HepG2 (cell line): ENCODE measurements around the gene DGAT2. TPM values are rescaled to one million over a fixed set of nuclear protein-coding genes. Genes with fewer than 3 reads are reported as not detected.
A peak's percentile ranks its signal among the peaks of the same experiment; 100 is the strongest.

Experiments
- ATF7 ChIP-seq, 2 experiments: fragments of 450-650 bp in 1 of 2; sonication (generic) in 1 of 2; formaldehyde crosslinking in 1 of 2; IDR thresholded peaks; 2 replicates each; pipeline versions ENCODE4 v1.4.0 to v1.6.1; 2016 to 2020; ENCODE audit warnings: antibody characterized with exemption in 1 of 2, mild to moderate bottlenecking in 1 of 2, missing genetic modification reagents in 1 of 2
- BORCS8-MEF2B ChIP-seq: sonication (generic); formaldehyde crosslinking; IDR thresholded peaks from 2 replicates; pipeline ENCODE4 v1.8.0; 2022; ENCODE audit warnings: mild to moderate bottlenecking, missing genetic modification reagents
- CENPBD1 ChIP-seq: sonication (generic); formaldehyde crosslinking; IDR thresholded peaks from 2 replicates; pipeline ENCODE4 v1.8.0; 2022; ENCODE audit warnings: missing genetic modification reagents, low read depth, mild to moderate bottlenecking, borderline replicate concordance
- GATA4 ChIP-seq: sonication (generic); IDR thresholded peaks from 2 replicates; pipeline ENCODE4 v1.6.1; 2016; ENCODE audit warnings: antibody characterized with exemption, low read depth, borderline replicate concordance
- KLF9 ChIP-seq: IDR thresholded peaks from 2 replicates; pipeline ENCODE4 v1.6.1; 2016; ENCODE audit warnings: low read depth
- MAX ChIP-seq: IDR thresholded peaks from 2 replicates; pipeline ENCODE4 v1.6.1; 2012; ENCODE audit warnings: inconsistent platforms
- PHB2 ChIP-seq: fragments of 450-650 bp; IDR thresholded peaks from 2 replicates; pipeline ENCODE4 v1.6.1; 2018; ENCODE audit not compliant: partially characterized antibody
- SALL2 ChIP-seq: sonication (generic); formaldehyde crosslinking; IDR thresholded peaks from 2 replicates; pipeline ENCODE4 v1.8.1; 2023; ENCODE audit warnings: mild to moderate bottlenecking, missing genetic modification reagents, inconsistent platforms
- SRY ChIP-seq: sonication (generic); formaldehyde crosslinking; IDR thresholded peaks from 2 replicates; pipeline ENCODE4 v1.8.0; 2022; ENCODE audit warnings: mild to moderate bottlenecking, missing genetic modification reagents
- TFE3 ChIP-seq: IDR thresholded peaks from 2 replicates; pipeline ENCODE4 v1.6.1; 2016
- TP53 ChIP-seq: sonication (generic); formaldehyde crosslinking; conservative IDR thresholded peaks from 2 replicates; pipeline ENCODE4 v1.4.0; 2020; ENCODE audit warnings: missing genetic modification reagents
- ZNF333 ChIP-seq: sonication (generic); formaldehyde crosslinking; IDR thresholded peaks from 2 replicates; pipeline ENCODE4 v1.4.0; 2020; ENCODE audit warnings: mild to moderate bottlenecking, missing genetic modification reagents, borderline replicate concordance
- ZNF510 ChIP-seq: sonication (generic); formaldehyde crosslinking; IDR thresholded peaks from 2 replicates; pipeline ENCODE4 v1.4.0; 2020; ENCODE audit warnings: low read depth, mild to moderate bottlenecking, missing genetic modification reagents
- ZNF749 ChIP-seq: sonication (generic); formaldehyde crosslinking; IDR thresholded peaks from 2 replicates; pipeline ENCODE4 v1.8.0; 2022; ENCODE audit warnings: mild to moderate bottlenecking, missing genetic modification reagents, moderate library complexity, borderline replicate concordance
- ZNF816 ChIP-seq: sonication (generic); formaldehyde crosslinking; IDR thresholded peaks from 2 replicates; pipeline ENCODE4 v1.8.0; 2022; ENCODE audit warnings: missing genetic modification reagents, mild to moderate bottlenecking, borderline replicate concordance
- polyA plus RNA-seq, 8 experiments: library from polyadenylated mRNA; depleted of rRNA in 3 of 8; stranded (reverse) in 7 of 8; unstranded in 1 of 8; fragments of >200 nt; fragmentation: Illumina TruSeq in 4 of 8; extraction: Trizol in 4 of 8; gene quantifications; 2 replicates each; pipeline versions ENCODE4 v1.2.1 to v1.2.3, GENCODE V29; 2011 to 2016; ENCODE audit warnings: low read depth in 4 of 8, missing spikeins in 1 of 8, mixed read lengths in 1 of 8; ENCODE audit not compliant: insufficient read depth in 1 of 8
- total RNA-seq, 5 experiments: library from RNA; depleted of rRNA; stranded (reverse); fragments of >200 nt; fragmentation: Illumina TruSeq; extraction: Trizol; gene quantifications; 2 replicates each; pipeline ENCODE4 v1.2.3, GENCODE V29; 2016; ENCODE audit warnings: low read depth in 1 of 5
- TF ChIP-seq, protein P1 (sequence below): sonication (generic); formaldehyde crosslinking; IDR thresholded peaks from 2 replicates; pipeline ENCODE4 v1.5.0; 2020; ENCODE audit warnings: missing genetic modification reagents
- TF ChIP-seq, protein P2 (sequence below): sonication (generic); formaldehyde crosslinking; IDR thresholded peaks from 2 replicates; pipeline ENCODE4 v1.9.0; 2021; ENCODE audit warnings: mild to moderate bottlenecking, missing genetic modification reagents
- TF ChIP-seq, protein P3 (sequence below): sonication (generic); formaldehyde crosslinking; IDR thresholded peaks from 2 replicates; pipeline ENCODE4 v1.4.0; 2020; ENCODE audit warnings: missing genetic modification reagents; ENCODE audit errors: not compliant biosample characterization
- TF ChIP-seq, protein P4 (sequence below): sonication (generic); formaldehyde crosslinking; IDR thresholded peaks from 2 replicates; pipeline ENCODE4 v1.5.0; 2020; ENCODE audit warnings: missing genetic modification reagents

The DGAT2 gene
- total and polyA plus RNA-seq, 2 of the 13 experiments (the other 11 are each of a cell fraction or from before 2014, with no cell fraction given) = 39.0 to 65.6 TPM

- TF ChIP-seq CENPBD1 (CRISPR knock-in tag) (no peak), ZNF816 (CRISPR knock-in tag) (no peak), ZNF333 (CRISPR knock-in tag) (no peak), TFE3 (CRISPR knock-in tag) (0 out of 2 replicates have a peak, but pooled peaks have one; percentile 30), ZNF510 (CRISPR knock-in tag) (no peak), TP53 (CRISPR knock-in tag) (no peak), SRY (CRISPR knock-in tag) (no peak), ZNF749 (CRISPR knock-in tag) (no peak), SALL2 (CRISPR knock-in tag) (peak; percentile 76; the same call in 1 of the 2 replicates), ATF7 (IDR thresholded peaks at IDR 0.05) (no peak), ATF7 (CRISPR knock-in tag; IDR thresholded peaks at IDR 0.05) (no peak), PHB2 (no peak), MAX (peak; percentile 39; the same call in 1 of the 2 replicates), KLF9 (no peak), GATA4 (no peak), BORCS8-MEF2B (CRISPR knock-in tag) (peak; percentile 61; the same call in 1 of the 2 replicates)
- TF ChIP-seq, protein P1, sequence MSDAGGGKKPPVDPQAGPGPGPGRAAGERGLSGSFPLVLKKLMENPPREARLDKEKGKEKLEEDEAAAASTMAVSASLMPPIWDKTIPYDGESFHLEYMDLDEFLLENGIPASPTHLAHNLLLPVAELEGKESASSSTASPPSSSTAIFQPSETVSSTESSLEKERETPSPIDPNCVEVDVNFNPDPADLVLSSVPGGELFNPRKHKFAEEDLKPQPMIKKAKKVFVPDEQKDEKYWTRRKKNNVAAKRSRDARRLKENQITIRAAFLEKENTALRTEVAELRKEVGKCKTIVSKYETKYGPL (CRISPR knock-in tag) = no peak
- TF ChIP-seq, protein P2, sequence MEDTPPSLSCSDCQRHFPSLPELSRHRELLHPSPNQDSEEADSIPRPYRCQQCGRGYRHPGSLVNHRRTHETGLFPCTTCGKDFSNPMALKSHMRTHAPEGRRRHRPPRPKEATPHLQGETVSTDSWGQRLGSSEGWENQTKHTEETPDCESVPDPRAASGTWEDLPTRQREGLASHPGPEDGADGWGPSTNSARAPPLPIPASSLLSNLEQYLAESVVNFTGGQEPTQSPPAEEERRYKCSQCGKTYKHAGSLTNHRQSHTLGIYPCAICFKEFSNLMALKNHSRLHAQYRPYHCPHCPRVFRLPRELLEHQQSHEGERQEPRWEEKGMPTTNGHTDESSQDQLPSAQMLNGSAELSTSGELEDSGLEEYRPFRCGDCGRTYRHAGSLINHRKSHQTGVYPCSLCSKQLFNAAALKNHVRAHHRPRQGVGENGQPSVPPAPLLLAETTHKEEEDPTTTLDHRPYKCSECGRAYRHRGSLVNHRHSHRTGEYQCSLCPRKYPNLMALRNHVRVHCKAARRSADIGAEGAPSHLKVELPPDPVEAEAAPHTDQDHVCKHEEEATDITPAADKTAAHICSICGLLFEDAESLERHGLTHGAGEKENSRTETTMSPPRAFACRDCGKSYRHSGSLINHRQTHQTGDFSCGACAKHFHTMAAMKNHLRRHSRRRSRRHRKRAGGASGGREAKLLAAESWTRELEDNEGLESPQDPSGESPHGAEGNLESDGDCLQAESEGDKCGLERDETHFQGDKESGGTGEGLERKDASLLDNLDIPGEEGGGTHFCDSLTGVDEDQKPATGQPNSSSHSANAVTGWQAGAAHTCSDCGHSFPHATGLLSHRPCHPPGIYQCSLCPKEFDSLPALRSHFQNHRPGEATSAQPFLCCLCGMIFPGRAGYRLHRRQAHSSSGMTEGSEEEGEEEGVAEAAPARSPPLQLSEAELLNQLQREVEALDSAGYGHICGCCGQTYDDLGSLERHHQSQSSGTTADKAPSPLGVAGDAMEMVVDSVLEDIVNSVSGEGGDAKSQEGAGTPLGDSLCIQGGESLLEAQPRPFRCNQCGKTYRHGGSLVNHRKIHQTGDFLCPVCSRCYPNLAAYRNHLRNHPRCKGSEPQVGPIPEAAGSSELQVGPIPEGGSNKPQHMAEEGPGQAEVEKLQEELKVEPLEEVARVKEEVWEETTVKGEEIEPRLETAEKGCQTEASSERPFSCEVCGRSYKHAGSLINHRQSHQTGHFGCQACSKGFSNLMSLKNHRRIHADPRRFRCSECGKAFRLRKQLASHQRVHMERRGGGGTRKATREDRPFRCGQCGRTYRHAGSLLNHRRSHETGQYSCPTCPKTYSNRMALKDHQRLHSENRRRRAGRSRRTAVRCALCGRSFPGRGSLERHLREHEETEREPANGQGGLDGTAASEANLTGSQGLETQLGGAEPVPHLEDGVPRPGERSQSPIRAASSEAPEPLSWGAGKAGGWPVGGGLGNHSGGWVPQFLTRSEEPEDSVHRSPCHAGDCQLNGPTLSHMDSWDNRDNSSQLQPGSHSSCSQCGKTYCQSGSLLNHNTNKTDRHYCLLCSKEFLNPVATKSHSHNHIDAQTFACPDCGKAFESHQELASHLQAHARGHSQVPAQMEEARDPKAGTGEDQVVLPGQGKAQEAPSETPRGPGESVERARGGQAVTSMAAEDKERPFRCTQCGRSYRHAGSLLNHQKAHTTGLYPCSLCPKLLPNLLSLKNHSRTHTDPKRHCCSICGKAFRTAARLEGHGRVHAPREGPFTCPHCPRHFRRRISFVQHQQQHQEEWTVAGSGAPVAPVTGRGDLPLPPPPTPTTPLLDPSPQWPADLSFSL (CRISPR knock-in tag) = no peak
- TF ChIP-seq, protein P3, sequence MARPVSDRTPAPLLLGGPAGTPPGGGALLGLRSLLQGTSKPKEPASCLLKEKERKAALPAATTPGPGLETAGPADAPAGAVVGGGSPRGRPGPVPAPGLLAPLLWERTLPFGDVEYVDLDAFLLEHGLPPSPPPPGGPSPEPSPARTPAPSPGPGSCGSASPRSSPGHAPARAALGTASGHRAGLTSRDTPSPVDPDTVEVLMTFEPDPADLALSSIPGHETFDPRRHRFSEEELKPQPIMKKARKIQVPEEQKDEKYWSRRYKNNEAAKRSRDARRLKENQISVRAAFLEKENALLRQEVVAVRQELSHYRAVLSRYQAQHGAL (CRISPR knock-in tag) = no peak
- TF ChIP-seq, protein P4, sequence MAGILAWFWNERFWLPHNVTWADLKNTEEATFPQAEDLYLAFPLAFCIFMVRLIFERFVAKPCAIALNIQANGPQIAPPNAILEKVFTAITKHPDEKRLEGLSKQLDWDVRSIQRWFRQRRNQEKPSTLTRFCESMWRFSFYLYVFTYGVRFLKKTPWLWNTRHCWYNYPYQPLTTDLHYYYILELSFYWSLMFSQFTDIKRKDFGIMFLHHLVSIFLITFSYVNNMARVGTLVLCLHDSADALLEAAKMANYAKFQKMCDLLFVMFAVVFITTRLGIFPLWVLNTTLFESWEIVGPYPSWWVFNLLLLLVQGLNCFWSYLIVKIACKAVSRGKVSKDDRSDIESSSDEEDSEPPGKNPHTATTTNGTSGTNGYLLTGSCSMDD (CRISPR knock-in tag) = no peak
Observed at GRCh38 chr11:75762885-75763284, 5.7 kb upstream of the DGAT2 start (continued).
